Mucosa of rectum (tissue), 2 donors: ENCODE measurements around the gene PRMT7.

Source experiments
- H3K27ac ChIP-seq, 2 donors: one replicate each; pipeline ENCODE4 v1.7.0; 2013; ENCODE audit warnings: inconsistent platforms in 2 of 2, low read depth in 2 of 2, low read length in 2 of 2
- H3K27me3 ChIP-seq, 2 donors: one replicate each; pipeline ENCODE4 v1.7.0; 2013; ENCODE audit warnings: low read length in 2 of 2; ENCODE audit not compliant: control insufficient read depth in 2 of 2, insufficient read depth in 2 of 2
- H3K36me3 ChIP-seq, 2 donors: one replicate each; pipeline ENCODE4 v1.7.0; 2013; ENCODE audit warnings: low read length in 2 of 2; ENCODE audit not compliant: control insufficient read depth in 2 of 2, insufficient read depth in 2 of 2
- H3K4me1 ChIP-seq, 2 donors: one replicate each; pipeline ENCODE4 v1.7.0; 2013; ENCODE audit warnings: low read length in 2 of 2, mild to moderate bottlenecking in 1 of 2; ENCODE audit not compliant: control insufficient read depth in 2 of 2, insufficient read depth in 2 of 2
- H3K4me3 ChIP-seq, 2 donors: one replicate each; pipeline ENCODE4 v1.7.0; 2013; ENCODE audit warnings: low read length in 2 of 2
- H3K9ac ChIP-seq, 2 donors: one replicate each; pipeline ENCODE4 v1.7.0; 2013; ENCODE audit warnings: low read length in 2 of 2, low read depth in 1 of 2, mild to moderate bottlenecking in 1 of 2
- H3K9me3 ChIP-seq, 2 donors: one replicate each; pipeline ENCODE4 v1.7.0; 2013; ENCODE audit warnings: low read length in 2 of 2; ENCODE audit not compliant: control insufficient read depth in 2 of 2
- donor health status: healthy.
- donor health status: Normal muscosa, but diverticular disease.

The PRMT7 gene

GRCh38 chr16:68354816-68355215 is 44.0 kb downstream of the PRMT7 start:
- Histone ChIP-seq H3K9ac (no peak overlapping the region), H3K9me3 (no peaks in the 10 kb centered on the region), H3K4me3 (no peak overlapping the region), H3K4me1 (peaks cover 18 to 22% of the 10 kb centered on the region in 2 donors), H3K27ac (no peak overlapping the region), H3K27me3 (no peaks in the 10 kb centered on the region), H3K36me3 (peaks cover 39 to 66% of the 10 kb centered on the region in 2 donors)

DNA sequence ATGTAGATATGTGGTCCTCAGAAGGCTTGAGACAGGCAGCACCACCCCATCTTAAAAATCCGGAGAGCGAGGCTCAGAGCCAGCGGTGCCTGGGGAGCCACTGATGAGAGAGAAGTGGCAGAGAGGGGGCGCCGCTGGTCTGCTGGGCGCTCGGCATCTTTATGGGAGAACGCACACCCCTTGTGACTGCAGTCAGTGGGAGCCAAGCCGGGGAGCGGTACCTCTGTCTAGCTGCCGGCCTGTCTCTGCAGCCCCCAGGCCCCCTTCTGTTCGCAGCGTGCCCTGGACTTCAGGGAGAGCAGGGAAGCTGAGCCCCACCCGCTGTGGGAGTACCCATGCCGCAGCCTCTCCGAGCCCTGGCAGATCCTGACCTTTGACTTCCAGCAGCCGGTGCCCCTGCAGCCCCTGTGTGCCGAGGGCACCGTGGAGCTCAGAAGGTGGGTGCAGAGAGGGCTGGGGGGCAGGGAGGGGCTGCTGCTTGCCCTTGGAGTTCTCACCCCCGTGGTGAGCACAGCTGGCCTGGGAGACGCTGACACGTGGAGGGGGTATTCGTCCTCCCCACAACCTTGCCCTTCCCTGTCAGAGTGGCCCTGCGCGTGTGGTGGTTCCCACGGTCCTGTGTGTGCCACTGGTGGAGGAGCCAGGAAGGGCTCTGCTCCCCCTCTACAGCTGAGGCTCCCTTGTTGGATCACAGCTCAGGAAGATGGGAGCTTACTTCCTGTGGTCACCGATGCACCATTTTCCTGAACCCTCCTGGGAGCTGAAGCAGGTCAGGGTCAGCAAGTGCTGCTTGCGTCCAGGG is 44.8 kb downstream of the PRMT7 start:
- H3K36me3 ChIP-seq: peaks cover 37 to 60% of the 10 kb centered on the region in 2 donors
- H3K4me1 ChIP-seq: peaks cover 18 to 22% of the 10 kb centered on the region in 2 donors
- no peak overlapping the region for H3K9ac ChIP-seq
- H3K9me3 ChIP-seq: no peaks in the 10 kb centered on the region
- peak overlapping the region in 1 of 2 donors; percentile 20 for H3K4me3 ChIP-seq
- peak overlapping the region in 1 of 2 donors; percentile 32 for H3K27ac ChIP-seq
- no peaks in the 10 kb centered on the region for H3K27me3 ChIP-seq

DNA sequence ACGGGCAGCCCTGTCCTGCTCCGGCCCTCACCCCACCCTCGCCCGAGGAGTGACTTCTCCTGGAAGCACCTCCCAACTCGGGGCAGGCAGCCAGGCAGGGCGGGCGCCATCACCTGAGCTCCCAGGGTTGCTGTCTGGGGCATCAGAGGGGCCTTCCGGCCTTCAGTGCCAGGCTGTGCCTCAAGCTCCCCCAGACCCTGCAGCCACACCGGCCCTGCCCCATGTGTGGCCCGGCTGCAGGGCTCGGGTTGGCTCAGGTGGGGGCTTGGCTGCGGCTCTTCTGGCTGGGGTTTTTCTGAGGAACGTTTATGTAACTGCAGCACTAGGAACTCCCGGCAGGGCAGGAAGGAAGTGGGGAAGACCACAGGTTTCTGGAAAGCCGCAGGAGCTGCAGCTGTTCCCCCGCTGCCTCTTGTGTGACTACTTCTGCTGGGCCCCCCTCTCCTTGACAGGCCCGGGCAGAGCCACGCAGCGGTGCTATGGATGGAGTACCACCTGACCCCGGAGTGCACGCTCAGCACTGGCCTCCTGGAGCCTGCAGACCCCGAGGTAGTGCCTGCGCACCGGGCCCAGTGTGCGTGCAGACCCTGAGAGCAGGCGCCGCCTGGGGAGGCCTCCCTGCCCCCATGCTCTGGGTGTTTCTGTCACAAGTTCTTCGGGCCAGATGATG is 45.6 kb downstream of the PRMT7 start:
- Histone ChIP-seq H3K4me3 (peak overlapping the region in 1 of 2 donors; percentile 20), H3K9me3 (no peaks in the 10 kb centered on the region), H3K9ac (no peak overlapping the region), H3K27ac (peak overlapping the region in 1 of 2 donors; percentile 32), H3K4me1 (peaks cover 16 to 21% of the 10 kb centered on the region in 2 donors), H3K36me3 (peaks cover 37 to 62% of the 10 kb centered on the region in 2 donors), H3K27me3 (no peaks in the 10 kb centered on the region)

- no peak overlapping the region for H3K27ac ChIP-seq
- H3K27me3 ChIP-seq: no peaks in the 10 kb centered on the region
- H3K36me3 ChIP-seq: peaks cover 36 to 58% of the 10 kb centered on the region in 2 donors
- H3K4me3 ChIP-seq: no peak overlapping the region
- no peak overlapping the region for H3K9ac ChIP-seq
- peaks cover 12 to 18% of the 10 kb centered on the region in 2 donors for H3K4me1 ChIP-seq
- H3K9me3 ChIP-seq: no peaks in the 10 kb centered on the region
These were observed 46.1 kb downstream of the PRMT7 start for GRCh38 chr16:68356919-68357286.

GRCh38 chr16:68357521-68357922 is 46.7 kb downstream of the PRMT7 start:
- H3K27me3 ChIP-seq: no peaks in the 10 kb centered on the region
- H3K27ac ChIP-seq: no peak overlapping the region
- no peaks in the 10 kb centered on the region for H3K9me3 ChIP-seq
- peaks cover 7 to 14% of the 10 kb centered on the region in 2 donors for H3K4me1 ChIP-seq
- H3K36me3 ChIP-seq: peaks cover 39 to 58% of the 10 kb centered on the region in 2 donors
- no peak overlapping the region for H3K9ac ChIP-seq
- H3K4me3 ChIP-seq: no peak overlapping the region

DNA sequence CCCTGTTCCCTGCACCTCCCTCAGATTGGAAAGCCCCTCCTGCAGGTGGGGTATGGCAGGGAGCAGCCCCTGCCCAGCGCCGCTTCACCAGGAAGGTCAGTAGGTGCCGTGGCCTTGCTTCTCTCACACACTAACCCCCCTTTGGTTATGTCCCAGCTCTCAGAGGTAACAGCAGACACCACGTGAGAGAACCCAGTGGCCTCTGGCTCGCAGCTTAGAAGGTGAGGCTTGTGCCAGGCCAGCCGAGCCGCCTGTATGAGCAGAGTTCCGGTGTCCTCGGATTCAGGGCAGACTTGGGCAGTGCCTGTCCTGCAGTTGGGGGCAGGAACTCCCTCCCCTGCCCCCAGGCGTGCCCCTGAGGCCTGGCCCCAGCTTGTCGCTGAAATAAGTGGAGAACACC is 47.1 kb downstream of the PRMT7 start:
- no peak overlapping the region for H3K4me3 ChIP-seq
- peaks cover 39 to 55% of the 10 kb centered on the region in 2 donors for H3K36me3 ChIP-seq
- H3K27ac ChIP-seq: no peak overlapping the region
- H3K27me3 ChIP-seq: no peaks in the 10 kb centered on the region
- no peak overlapping the region for H3K9ac ChIP-seq
- peaks cover 5 to 14% of the 10 kb centered on the region in 2 donors for H3K4me1 ChIP-seq
- H3K9me3 ChIP-seq: no peaks in the 10 kb centered on the region

GRCh38 chr16:68358951-68359350 is 48.1 kb downstream of the PRMT7 start:
- peaks cover 5 to 14% of the 10 kb centered on the region in 2 donors for H3K4me1 ChIP-seq
- H3K27me3 ChIP-seq: no peaks in the 10 kb centered on the region
- H3K27ac ChIP-seq: no peak overlapping the region
- H3K36me3 ChIP-seq: peaks cover 39 to 55% of the 10 kb centered on the region in 2 donors
- H3K9me3 ChIP-seq: no peaks in the 10 kb centered on the region
- H3K4me3 ChIP-seq: no peak overlapping the region
- no peak overlapping the region for H3K9ac ChIP-seq

DNA sequence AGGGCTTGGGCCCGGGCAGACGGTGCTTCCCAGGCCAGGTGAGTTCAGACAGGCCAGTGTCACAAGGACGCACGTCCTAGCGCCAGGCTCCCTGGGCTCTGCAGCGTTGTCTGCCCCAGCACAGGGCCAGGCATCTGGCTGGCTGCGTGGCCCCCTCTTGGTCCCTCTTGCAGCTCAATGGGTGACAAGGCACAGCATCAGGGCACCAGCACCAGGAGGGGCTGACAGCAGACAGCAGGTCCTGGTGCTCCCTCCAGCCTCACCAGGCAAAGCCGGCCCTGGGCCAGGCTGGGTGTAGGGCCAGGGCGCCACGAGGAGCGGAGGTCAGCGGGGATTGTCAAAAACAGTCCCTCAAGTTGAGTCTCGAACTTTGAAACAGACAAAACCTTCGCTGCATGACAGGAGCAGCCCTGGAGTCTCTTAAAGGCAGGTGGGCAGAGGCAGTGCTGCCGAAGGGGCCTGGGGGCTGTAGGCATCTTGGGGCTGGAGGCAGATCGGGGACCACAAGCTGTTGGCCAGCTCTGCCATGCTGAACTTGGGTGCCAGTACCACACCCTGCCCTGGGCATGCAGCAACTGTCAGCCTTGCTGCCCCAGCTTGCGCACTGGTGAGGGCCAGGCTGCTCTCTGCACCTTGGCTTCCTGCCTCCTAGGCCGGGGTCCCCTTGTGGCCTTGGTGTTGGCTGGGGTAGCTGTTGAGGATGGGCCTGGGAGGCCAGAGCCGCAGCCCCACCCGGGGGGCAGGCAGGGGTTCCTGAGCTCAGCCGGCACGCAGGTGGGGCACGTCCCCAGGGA is 48.8 kb downstream of the PRMT7 start:
- no peaks in the 10 kb centered on the region for H3K27me3 ChIP-seq
- no peak overlapping the region for H3K27ac ChIP-seq
- peaks cover 5 to 18% of the 10 kb centered on the region in 2 donors for H3K4me1 ChIP-seq
- H3K9me3 ChIP-seq: no peaks in the 10 kb centered on the region
- H3K9ac ChIP-seq: no peak overlapping the region
- no peak overlapping the region for H3K4me3 ChIP-seq
- peaks cover 40 to 54% of the 10 kb centered on the region in 2 donors for H3K36me3 ChIP-seq

- no peak overlapping the region for H3K9ac ChIP-seq
- no peak overlapping the region for H3K4me3 ChIP-seq
- H3K4me1 ChIP-seq: peaks cover 5 to 19% of the 10 kb centered on the region in 2 donors
- no peaks in the 10 kb centered on the region for H3K27me3 ChIP-seq
- peaks cover 41 to 52% of the 10 kb centered on the region in 2 donors for H3K36me3 ChIP-seq
- no peak overlapping the region for H3K27ac ChIP-seq
- H3K9me3 ChIP-seq: no peaks in the 10 kb centered on the region
These were observed 49.7 kb downstream of the PRMT7 start for GRCh38 chr16:68360547-68360946.

DNA sequence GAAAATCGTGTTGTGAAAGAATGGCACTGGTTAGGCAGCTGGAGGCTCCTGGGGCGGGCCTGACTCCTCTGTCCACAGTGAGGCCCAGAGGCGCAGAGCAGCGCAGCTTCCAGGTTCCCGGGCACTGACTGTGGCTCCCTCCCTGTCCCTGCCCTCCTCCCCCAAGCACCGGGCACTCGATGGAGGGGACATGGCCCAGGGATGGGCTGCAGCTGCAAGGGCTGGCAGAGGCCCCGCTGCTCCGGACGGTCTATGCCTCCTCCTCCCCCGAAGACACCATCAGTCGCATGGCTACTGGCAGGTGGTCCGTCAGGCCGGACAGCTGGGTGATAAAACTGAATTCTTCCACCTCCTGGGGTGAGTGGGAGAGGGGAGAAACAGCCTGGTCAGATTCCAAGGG is 50.1 kb downstream of the PRMT7 start:
- H3K4me3 ChIP-seq: no peak overlapping the region
- no peak overlapping the region for H3K9ac ChIP-seq
- peaks cover 39 to 48% of the 10 kb centered on the region in 2 donors for H3K36me3 ChIP-seq
- H3K27me3 ChIP-seq: no peaks in the 10 kb centered on the region
- peaks cover 1 to 17% of the 10 kb centered on the region in 2 donors for H3K4me1 ChIP-seq
- H3K9me3 ChIP-seq: no peaks in the 10 kb centered on the region
- H3K27ac ChIP-seq: no peak overlapping the region
